SK-N-SH (cell line): Measurements from ENCODE around the gene CMTM8. TPM values are rescaled to one million over a fixed set of nuclear protein-coding genes. Genes with fewer than 3 reads are reported as not detected.

Experiments used
- CTCF ChIA-PET: fragments of 300-600, 350-600 bp; formaldehyde crosslinking; extraction: SDS; loops from one replicate; lab custom pipeline; 2021; lab: Yijun Ruan, JAX
- POLR2A ChIA-PET: fragments of 350-600 bp; sonication (Branson Sonifier 250); formaldehyde crosslinking; extraction: SDS; loops from one replicate; lab custom pipeline; 2020; ENCODE audit warnings: antibody characterized with exemption, inconsistent platforms; lab: Yijun Ruan, JAX
- DNase-seq: peaks from one replicate; pipeline ENCODE4 v3.0.0; 2012
- H2AFZ ChIP-seq: fragments of 200-600 bp; sonication (generic); 2 replicates; pipeline ENCODE4 v1.8.1; 2016; ENCODE audit warnings: antibody characterized with exemption, mild to moderate bottlenecking, low read depth
- H3F3A ChIP-seq: fragments of 200-600 bp; sonication (generic); replicated peaks from 2 replicates; pipeline ENCODE3; 2016; ENCODE audit warnings: antibody characterized with exemption, mild to moderate bottlenecking; ENCODE audit not compliant: insufficient read depth
- H3K27ac ChIP-seq, 2 experiments: fragments of 200-500 bp in 1 of 2; fragments of 200-600 bp in 1 of 2; sonication (Bioruptor generic) in 1 of 2; sonication (generic), shearing (Covaris generic) in 1 of 2; 2 replicates each; pipeline versions ENCODE4 v1.5.1 to v1.6.1; 2014 to 2016; ENCODE audit warnings: low read depth in 2 of 2, inconsistent platforms in 1 of 2, low read length in 1 of 2, mild to moderate bottlenecking in 1 of 2, mixed read lengths in 1 of 2
- H3K27me3 ChIP-seq: fragments of 200-600 bp; sonication (generic), shearing (Covaris generic); 2 replicates; pipeline ENCODE4 v1.6.1; 2016; ENCODE audit warnings: mixed run types; ENCODE audit not compliant: insufficient read depth
- H3K36me3 ChIP-seq, 2 experiments: fragments of 200-500 bp in 1 of 2; fragments of 200-600 bp in 1 of 2; sonication (Bioruptor generic) in 1 of 2; sonication (generic) in 1 of 2; replicated peaks in 1 of 2; 2 replicates each; pipeline versions ENCODE3 to v1.5.1; 2014 to 2016; ENCODE audit warnings: low read length in 1 of 2, mild to moderate bottlenecking in 1 of 2; ENCODE audit not compliant: insufficient read depth in 2 of 2, control insufficient read depth in 1 of 2
- H3K4me1 ChIP-seq, 2 experiments: fragments of 200-500 bp in 1 of 2; fragments of 200-600 bp in 1 of 2; sonication (Bioruptor generic) in 1 of 2; sonication (generic), shearing (Covaris generic) in 1 of 2; 2 replicates each; pipeline versions ENCODE4 v1.5.1 to v1.6.1; 2014 to 2016; ENCODE audit warnings: low read depth in 1 of 2, low read length in 1 of 2, mixed run types in 1 of 2; ENCODE audit not compliant: insufficient read depth in 2 of 2, control insufficient read depth in 1 of 2
- H3K4me2 ChIP-seq: fragments of 200-600 bp; sonication (generic), shearing (Covaris generic); 2 replicates; pipeline ENCODE4 v1.6.1; 2017; ENCODE audit warnings: mixed run types
- H3K4me3 ChIP-seq, 2 experiments: fragments of 200-500 bp in 1 of 2; fragments of 200-600 bp in 1 of 2; sonication (Bioruptor generic) in 1 of 2; sonication (generic), shearing (Covaris generic) in 1 of 2; 2 replicates each; pipeline versions ENCODE4 v1.5.1 to v1.8.1; 2014 to 2016; ENCODE audit warnings: low read depth in 2 of 2, inconsistent platforms in 1 of 2, low read length in 1 of 2, mild to moderate bottlenecking in 1 of 2, mixed read lengths in 1 of 2, moderate library complexity in 1 of 2
- H3K79me2 ChIP-seq: fragments of 200-600 bp; sonication (generic); 2 replicates; pipeline ENCODE4 v1.8.1; 2017; ENCODE audit warnings: mild to moderate bottlenecking; ENCODE audit not compliant: insufficient read depth
- H3K9ac ChIP-seq: fragments of 200-600 bp; sonication (generic); 2 replicates; pipeline ENCODE4 v1.6.1; 2017; ENCODE audit warnings: mixed run types
- H3K9me2 ChIP-seq: fragments of 200-600 bp; sonication (generic); 2 replicates; pipeline ENCODE4 v1.6.1; 2017; ENCODE audit warnings: mixed run types
- H3K9me3 ChIP-seq: fragments of 200-600 bp; sonication (generic); 2 replicates; pipeline ENCODE4 v1.6.1; 2017; ENCODE audit warnings: mixed run types, mild to moderate bottlenecking, moderate library complexity
- H4K20me1 ChIP-seq: fragments of 200-600 bp; sonication (generic); 2 replicates; pipeline ENCODE4 v1.6.1; 2017; ENCODE audit warnings: mild to moderate bottlenecking, mixed run types; ENCODE audit not compliant: insufficient read depth
- CTCF ChIP-seq: fragments of 200-600 bp; sonication (generic); IDR thresholded peaks from 2 replicates; pipeline ENCODE4 v1.6.1; 2017; ENCODE audit warnings: antibody characterized with exemption, mild to moderate bottlenecking, moderate library complexity
- EP300 ChIP-seq, 2 experiments: IDR thresholded peaks; 2 replicates each; pipeline versions ENCODE4 v1.4.0 to v1.6.1; 2012; ENCODE audit warnings: borderline replicate concordance in 1 of 2, low read depth in 1 of 2, low read length in 1 of 2
- EZH2phosphoT487 ChIP-seq: fragments of 200-600 bp; sonication (generic); IDR thresholded peaks from 2 replicates; pipeline ENCODE4 v1.6.1; 2017; ENCODE audit warnings: low read depth, mixed run types, mild to moderate bottlenecking, antibody characterized with exemption, moderate library complexity, borderline replicate concordance
- FOSL2 ChIP-seq: IDR thresholded peaks from 2 replicates; pipeline ENCODE4 v1.4.0; 2012; ENCODE audit warnings: low read depth, mild to moderate bottlenecking, moderate library complexity, borderline replicate concordance
- FOXJ3 ChIP-seq: sonication (generic); formaldehyde crosslinking; IDR thresholded peaks from 2 replicates; pipeline ENCODE4 v1.5.1; 2020; ENCODE audit warnings: mild to moderate bottlenecking, missing genetic modification reagents
- GABPA ChIP-seq: IDR thresholded peaks from 2 replicates; pipeline ENCODE4 v1.4.0; 2012; ENCODE audit warnings: low read depth, mild to moderate bottlenecking
- MEF2A ChIP-seq: IDR thresholded peaks from 2 replicates; pipeline ENCODE4 v1.4.0; 2012; ENCODE audit warnings: low read depth, borderline replicate concordance
- MXI1 ChIP-seq: IDR thresholded peaks from 2 replicates; pipeline ENCODE4 v1.6.1; 2012; ENCODE audit warnings: mild to moderate bottlenecking, low read depth, low read length, improper control_type of control experiment
- NRF1 ChIP-seq: IDR thresholded peaks from 2 replicates; pipeline ENCODE4 v1.6.1; 2012; ENCODE audit warnings: low read depth, mild to moderate bottlenecking, low read length
- RAD21 ChIP-seq: IDR thresholded peaks from 2 replicates; pipeline ENCODE4 v1.6.1; 2012; ENCODE audit warnings: mild to moderate bottlenecking, low read length
- RCOR1 ChIP-seq: fragments of 150-350 bp; IDR thresholded peaks from 2 replicates; pipeline ENCODE4 v1.6.1; 2017; ENCODE audit warnings: antibody characterized with exemption, low read length
- REST ChIP-seq: IDR thresholded peaks from 2 replicates; pipeline ENCODE4 v1.6.1; 2012; ENCODE audit warnings: mild to moderate bottlenecking, low read depth, low read length, moderate library complexity
- SMC3 ChIP-seq: IDR thresholded peaks from 2 replicates; pipeline ENCODE4 v1.6.1; 2012; ENCODE audit warnings: low read depth, low read length, improper control_type of control experiment
- TAF1 ChIP-seq: IDR thresholded peaks from 2 replicates; pipeline ENCODE4 v1.6.1; 2012; ENCODE audit warnings: low read depth, mild to moderate bottlenecking, low read length, moderate library complexity, borderline replicate concordance
- USF2 ChIP-seq: fragments of 150-350 bp; IDR thresholded peaks from 2 replicates; pipeline ENCODE4 v1.6.1; 2017; ENCODE audit warnings: antibody characterized with exemption, low read length, low read depth, borderline replicate concordance
- WGBS: methylation state at CpG from one replicate; pipeline ENCODE4 v1.1.6; 2017; ENCODE audit warnings: low lambda C conversion rate; 5-methylcytosine and 5-hydroxymethylcytosine counted together
- polyA plus RNA-seq, 3 experiments: library from polyadenylated mRNA; depleted of rRNA; stranded (reverse); fragments of >200 nt; gene quantifications; 2 replicates each; pipeline ENCODE4 v1.2.3, GENCODE V29; 2012
- TF ChIP-seq, protein P1 (sequence below): IDR thresholded peaks from 2 replicates; pipeline ENCODE4 v1.4.0; 2012; ENCODE audit warnings: low read depth, borderline replicate concordance
- TF ChIP-seq, protein P2 (sequence below): IDR thresholded peaks from 2 replicates; pipeline ENCODE4 v1.4.0; 2012; ENCODE audit warnings: low read depth

The CMTM8 gene
- polyA plus RNA-seq, 1 of the 3 experiments (the other 2 are of a cell fraction) = 9.7 TPM

DNA sequence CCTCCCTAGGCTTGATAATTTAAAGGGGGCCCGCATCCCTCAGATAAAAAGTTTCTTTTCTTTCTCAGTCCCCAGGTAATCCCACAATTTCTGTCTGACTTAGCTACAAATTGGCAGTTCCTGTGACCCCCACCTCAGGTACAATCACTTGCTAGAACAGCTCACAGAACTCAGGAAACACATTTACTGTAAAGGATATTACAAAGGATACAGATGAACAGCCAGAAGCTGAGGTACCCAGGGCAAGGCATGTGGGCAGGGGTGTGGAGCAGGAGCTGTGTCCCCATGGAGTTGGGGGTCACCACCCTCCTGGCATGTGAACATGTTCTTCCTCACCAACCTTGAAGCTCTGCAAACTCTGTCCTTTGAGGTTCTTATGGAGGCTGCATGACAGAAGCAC, 73.8 kb downstream of the CMTM8 start:
- DNase-seq = no peak
- H3K79me2 ChIP-seq = no peaks in the 10 kb centered on the region
- no peaks in the 10 kb centered on the region for H3K36me3 ChIP-seq
- H3K9me2 ChIP-seq = no peaks in the 10 kb centered on the region
- H4K20me1 ChIP-seq = no peaks in the 10 kb centered on the region
- no peak overlapping the region for H2AFZ ChIP-seq
- TF ChIP-seq REST = no peak
- TF ChIP-seq RCOR1 = no peak
- no peak for TF ChIP-seq RAD21
- TF ChIP-seq, protein P1, sequence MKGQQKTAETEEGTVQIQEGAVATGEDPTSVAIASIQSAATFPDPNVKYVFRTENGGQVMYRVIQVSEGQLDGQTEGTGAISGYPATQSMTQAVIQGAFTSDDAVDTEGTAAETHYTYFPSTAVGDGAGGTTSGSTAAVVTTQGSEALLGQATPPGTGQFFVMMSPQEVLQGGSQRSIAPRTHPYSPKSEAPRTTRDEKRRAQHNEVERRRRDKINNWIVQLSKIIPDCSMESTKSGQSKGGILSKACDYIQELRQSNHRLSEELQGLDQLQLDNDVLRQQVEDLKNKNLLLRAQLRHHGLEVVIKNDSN = no peak
- no peak for TF ChIP-seq CTCF
- TF ChIP-seq SMC3 = no peak
- TF ChIP-seq, protein P2, sequence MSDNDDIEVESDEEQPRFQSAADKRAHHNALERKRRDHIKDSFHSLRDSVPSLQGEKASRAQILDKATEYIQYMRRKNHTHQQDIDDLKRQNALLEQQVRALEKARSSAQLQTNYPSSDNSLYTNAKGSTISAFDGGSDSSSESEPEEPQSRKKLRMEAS = no peak
- TF ChIP-seq FOXJ3 = no peak
- no peak for TF ChIP-seq TAF1
- no peaks in the 10 kb centered on the region for H3F3A ChIP-seq
- H3K9ac ChIP-seq = no peak overlapping the region
- no peaks in the 10 kb centered on the region for H3K9me3 ChIP-seq
- no peak overlapping the region for H3K4me2 ChIP-seq
- H3K27ac ChIP-seq = no peak overlapping the region
- 71% methylated on average over 1 of the region's 1 CpG for WGBS
- no peaks in the 10 kb centered on the region; a peak in 1 of 4 replicates for H3K4me1 ChIP-seq
- no peak overlapping the region for H3K4me3 ChIP-seq
- POLR2A ChIA-PET = no interaction called here
- CTCF ChIA-PET = interaction anchor here (0.8 to 1.2 kb wide), 3 partner anchors 10 to 20 kb away, joined by 3 to 4 read pairs (median 4); no protein-coding TSS in a partner anchor
- no peaks in the 10 kb centered on the region for H3K27me3 ChIP-seq

GRCh38 chr3:32313169-32313568, 74.7 kb downstream of the CMTM8 start:
- no peaks in the 10 kb centered on the region for H3K9me2 ChIP-seq
- no peak for DNase-seq
- H3K4me2 ChIP-seq = peak overlapping the region; percentile 50; the same call in 1 of the 2 replicates
- WGBS = 90% methylated on average over 6 of the region's 6 CpGs
- H3K9ac ChIP-seq = no peak overlapping the region
- H3F3A ChIP-seq = no peaks in the 10 kb centered on the region
- no peaks in the 10 kb centered on the region for H3K36me3 ChIP-seq
- no peaks in the 10 kb centered on the region; a peak in 1 of 4 replicates for H3K4me1 ChIP-seq
- H3K4me3 ChIP-seq = no peak overlapping the region
- no peak overlapping the region for H3K27ac ChIP-seq
- CTCF ChIA-PET = interaction anchor here (1.2 kb wide), 1 partner anchor 11 kb away, joined by 3 read pairs; no protein-coding TSS in a partner anchor
- no peaks in the 10 kb centered on the region for H4K20me1 ChIP-seq
- H3K27me3 ChIP-seq = no peaks in the 10 kb centered on the region
- H3K79me2 ChIP-seq = no peaks in the 10 kb centered on the region
- H3K9me3 ChIP-seq = no peaks in the 10 kb centered on the region
- H2AFZ ChIP-seq = no peak overlapping the region
- POLR2A ChIA-PET = no interaction called here
- TF ChIP-seq EP300 (IDR thresholded peaks at IDR 0.05; ENCODE audit: borderline replicate concordance in 1 of 2, low read depth in 1 of 2, low read length in 1 of 2) = no peak
- no peak for TF ChIP-seq MEF2A
- TF ChIP-seq FOXJ3 = no peak
- TF ChIP-seq NRF1 = no peak
- no peak for TF ChIP-seq GABPA
- no peak for TF ChIP-seq EZH2phosphoT487
- TF ChIP-seq MXI1 = no peak
- no peak for TF ChIP-seq FOSL2
- TF ChIP-seq USF2 = no peak
- no peak for TF ChIP-seq CTCF
